Nephron progenitor cell (in vitro differentiated cells): ENCODE measurements around the gene TNC.

Experiments
- DNase-seq: peaks from one replicate; pipeline ENCODE4 v3.0.0; 2021
- H3K27ac Mint-ChIP-seq: 2 replicates; pipeline ENCODE4 v1.8.0; 2021; ENCODE audit warnings: mild to moderate bottlenecking, moderate library complexity, mixed read lengths
- H3K27me3 Mint-ChIP-seq: 2 replicates; pipeline ENCODE4 v1.8.0; 2021; ENCODE audit warnings: mild to moderate bottlenecking, low read depth, mixed read lengths; ENCODE audit not compliant: poor library complexity
- H3K36me3 Mint-ChIP-seq: 2 replicates; pipeline ENCODE4 v1.8.0; 2021; ENCODE audit warnings: low read depth, mixed read lengths
- H3K4me1 Mint-ChIP-seq: 2 replicates; pipeline ENCODE4 v1.8.0; 2021; ENCODE audit warnings: mixed read lengths
- H3K4me3 Mint-ChIP-seq: 2 replicates; pipeline ENCODE4 v1.8.0; 2021; ENCODE audit warnings: mild to moderate bottlenecking, moderate library complexity, mixed read lengths
- H3K9me3 Mint-ChIP-seq: 2 replicates; pipeline ENCODE4 v1.8.0; 2021; ENCODE audit warnings: mild to moderate bottlenecking, moderate library complexity, mixed read lengths
- CTCF ChIP-seq: fragments of 200-600 bp; sonication (generic); IDR thresholded peaks from 2 replicates; pipeline ENCODE4 v1.5.0; 2021; ENCODE audit warnings: antibody characterized with exemption

TNC gene

GRCh38 chr9:115114546-115114945, 3.4 kb downstream of the TNC start:
- no peak for TF ChIP-seq CTCF
- H3K4me3 Mint-ChIP-seq, result no peak overlapping the region
- H3K27me3 Mint-ChIP-seq, result peaks cover 47% of the 10 kb centered on the region
- no peaks in the 10 kb centered on the region for H3K9me3 Mint-ChIP-seq
- H3K36me3 Mint-ChIP-seq, result no peaks in the 10 kb centered on the region
- H3K27ac Mint-ChIP-seq, result no peak overlapping the region
- peaks cover 45% of the 10 kb centered on the region for H3K4me1 Mint-ChIP-seq
- no peak for DNase-seq

- no peak overlapping the region for H3K4me3 Mint-ChIP-seq
- peaks cover 43% of the 10 kb centered on the region for H3K27me3 Mint-ChIP-seq
- H3K9me3 Mint-ChIP-seq, result no peaks in the 10 kb centered on the region
- H3K4me1 Mint-ChIP-seq, result peaks cover 43% of the 10 kb centered on the region
- TF ChIP-seq CTCF, result no peak
- H3K36me3 Mint-ChIP-seq, result no peaks in the 10 kb centered on the region
- DNase-seq, result no peak
- no peak overlapping the region for H3K27ac Mint-ChIP-seq
Observed at GRCh38 chr9:115114084-115114483, 3.9 kb downstream of the TNC start.

- no peaks in the 10 kb centered on the region for H3K9me3 Mint-ChIP-seq
- no peak for TF ChIP-seq CTCF
- H3K27me3 Mint-ChIP-seq, result peaks cover 24% of the 10 kb centered on the region
- H3K27ac Mint-ChIP-seq, result no peak overlapping the region
- no peak for DNase-seq
- peaks cover 25% of the 10 kb centered on the region for H3K4me1 Mint-ChIP-seq
- H3K4me3 Mint-ChIP-seq, result no peak overlapping the region
- no peaks in the 10 kb centered on the region for H3K36me3 Mint-ChIP-seq
Observed at GRCh38 chr9:115111874-115112273, 6.1 kb downstream of the TNC start.

GRCh38 chr9:115109486-115109885, 8.5 kb downstream of the TNC start:
- H3K27me3 Mint-ChIP-seq, result peaks cover 8% of the 10 kb centered on the region
- H3K4me3 Mint-ChIP-seq, result no peak overlapping the region
- TF ChIP-seq CTCF, result no peak
- H3K27ac Mint-ChIP-seq, result peak overlapping the region; percentile 9
- H3K36me3 Mint-ChIP-seq, result no peaks in the 10 kb centered on the region
- peaks cover 4% of the 10 kb centered on the region for H3K4me1 Mint-ChIP-seq
- no peak for DNase-seq
- H3K9me3 Mint-ChIP-seq, result no peaks in the 10 kb centered on the region

- no peaks in the 10 kb centered on the region for H3K9me3 Mint-ChIP-seq
- no peaks in the 10 kb centered on the region for H3K36me3 Mint-ChIP-seq
- peaks cover 7% of the 10 kb centered on the region for H3K27me3 Mint-ChIP-seq
- no peak overlapping the region for H3K27ac Mint-ChIP-seq
- no peak overlapping the region for H3K4me3 Mint-ChIP-seq
- no peaks in the 10 kb centered on the region for H3K4me1 Mint-ChIP-seq
- no peak for TF ChIP-seq CTCF
- no peak for DNase-seq
Observed at GRCh38 chr9:115107701-115108100, 10.3 kb downstream of the TNC start.

GRCh38 chr9:115106642-115107041, 11.3 kb downstream of the TNC start:
- Mint-ChIP-seq H3K27ac (no peak overlapping the region), H3K27me3 (peaks cover 7% of the 10 kb centered on the region), H3K4me1 (no peaks in the 10 kb centered on the region), H3K4me3 (no peak overlapping the region), H3K36me3 (no peaks in the 10 kb centered on the region), H3K9me3 (no peaks in the 10 kb centered on the region)
- TF ChIP-seq CTCF, result no peak
- no peak for DNase-seq
